Hair follicle dermal papilla cell (primary cell): ENCODE measurements around the gene DBN1. TPM values are rescaled to one million over a fixed set of nuclear protein-coding genes. Genes with fewer than 3 reads are reported as not detected.

Source experiments
- total RNA-seq: library from RNA; depleted of rRNA; stranded (reverse); fragments of >200 nt; gene quantifications from 2 replicates; pipeline ENCODE4 v1.2.3, GENCODE V29; 2012

Gene DBN1
- total RNA-seq: 130 and 152 TPM in 2 replicates

DNA sequence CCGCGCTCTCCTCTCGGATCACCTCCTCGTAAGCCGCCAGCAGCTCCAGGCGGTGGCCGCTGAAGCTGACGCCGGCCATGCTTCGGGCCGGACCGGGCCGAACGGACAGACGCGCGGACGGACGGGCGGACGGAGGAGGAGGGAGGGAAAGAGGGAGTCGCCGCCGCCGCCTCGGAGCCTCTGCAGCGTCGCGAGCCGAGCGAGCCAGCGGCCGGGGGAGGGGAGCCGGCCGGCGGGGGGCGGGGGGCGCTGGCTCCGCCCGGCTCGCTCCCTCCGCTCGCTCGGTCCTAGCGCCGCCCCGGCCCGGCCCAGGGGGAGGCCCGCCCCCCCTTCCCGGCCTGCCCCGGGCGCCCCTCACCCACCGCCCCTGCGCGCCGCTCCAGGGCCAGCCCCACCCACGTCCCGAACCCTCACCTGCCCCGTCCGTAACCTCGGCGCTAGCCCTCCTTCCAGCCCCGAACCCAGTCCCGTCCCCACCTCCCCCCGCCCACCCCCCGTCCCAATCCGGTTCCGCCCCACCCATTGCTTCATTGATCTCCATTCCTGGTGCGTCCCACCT is at the start of gene DBN1:
DBN1 (minus strand) TSS at position 192 of the 559 bp plus-strand sequence; CDS start at position 79, 113 bp downstream.

DNA sequence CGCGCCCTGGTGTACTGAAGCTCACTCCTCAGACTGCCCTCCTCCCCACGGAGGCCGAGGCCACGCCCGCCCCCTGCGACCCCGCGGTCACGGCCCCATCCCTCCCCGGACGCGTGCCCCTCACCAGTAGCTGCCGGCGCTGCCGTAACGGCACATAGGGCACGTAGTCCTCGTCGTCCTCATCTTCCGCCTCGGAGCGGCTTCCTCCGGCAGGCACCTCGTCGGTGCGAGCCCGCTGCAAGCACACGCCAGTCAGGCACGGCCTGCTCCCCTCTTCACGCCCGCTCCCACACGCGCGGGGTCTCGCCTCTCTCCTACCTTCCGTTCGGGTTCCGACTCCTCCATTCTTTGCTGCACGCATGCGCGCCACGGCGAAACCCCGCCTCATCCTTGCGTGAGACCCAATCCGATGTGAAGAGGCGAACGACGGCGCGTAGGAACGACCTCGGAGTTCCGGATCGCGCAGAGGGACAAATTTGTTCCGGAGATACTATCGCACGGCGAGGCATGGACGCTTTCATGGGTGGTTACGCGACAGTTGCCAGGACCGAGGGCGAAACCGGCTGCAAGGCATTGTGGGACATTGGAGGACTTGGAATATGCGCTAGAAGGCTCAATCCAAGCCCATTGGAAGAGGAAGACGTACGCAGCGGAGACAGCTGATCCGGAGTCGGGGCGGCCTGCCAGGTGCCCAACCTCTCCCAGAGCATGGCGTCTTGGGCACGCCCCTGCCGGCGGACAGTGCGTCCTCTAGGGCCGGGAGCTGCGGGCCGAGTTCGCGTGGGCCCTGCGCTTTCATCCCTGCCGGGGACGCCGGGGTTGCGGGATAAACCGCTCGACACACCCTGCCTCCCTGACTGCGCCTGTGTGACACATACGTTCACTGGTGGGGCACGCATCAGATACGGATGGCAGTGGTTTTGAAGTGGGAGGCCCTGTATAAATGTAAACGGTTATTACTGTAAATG is 43.5 kb upstream of the DBN1 start, which contains the start of gene DDX41:
DDX41 (minus strand) TSS at position 361 of the 968 bp plus-strand sequence; CDS start at position 345, 16 bp downstream.

DNA sequence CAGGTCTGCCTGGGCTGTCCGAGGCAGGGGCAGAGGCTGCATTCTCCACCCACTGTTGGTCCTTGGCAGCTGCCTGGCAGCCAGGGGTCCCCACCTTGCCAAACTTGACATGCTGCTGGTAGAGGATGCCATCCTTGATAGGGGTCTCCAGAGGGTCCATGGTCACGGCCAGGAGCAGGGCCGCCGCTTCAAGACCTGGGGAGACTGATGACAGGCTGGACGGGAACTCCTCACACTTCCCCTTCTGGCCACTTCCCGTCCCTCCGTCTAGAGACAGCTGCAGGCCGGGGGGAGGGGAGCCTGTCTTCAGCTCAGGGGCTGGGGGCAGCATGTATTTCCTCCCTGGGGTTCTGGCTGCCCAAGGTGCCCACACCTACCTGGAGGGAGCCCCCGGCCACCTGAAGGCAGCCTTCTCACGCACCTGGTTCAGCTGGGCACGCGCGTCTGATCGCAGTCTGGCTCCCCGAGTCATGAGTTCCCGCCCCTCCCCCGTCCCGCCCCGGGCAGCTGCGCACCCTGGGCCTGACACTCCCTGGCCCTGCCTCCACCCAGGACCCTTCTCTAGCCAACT is 36.0 kb upstream of the DBN1 start, which contains the start of gene DOK3:
DOK3 (minus strand) TSS at position 446 of the 571 bp plus-strand sequence; CDS start at position 160, 286 bp downstream.

DNA sequence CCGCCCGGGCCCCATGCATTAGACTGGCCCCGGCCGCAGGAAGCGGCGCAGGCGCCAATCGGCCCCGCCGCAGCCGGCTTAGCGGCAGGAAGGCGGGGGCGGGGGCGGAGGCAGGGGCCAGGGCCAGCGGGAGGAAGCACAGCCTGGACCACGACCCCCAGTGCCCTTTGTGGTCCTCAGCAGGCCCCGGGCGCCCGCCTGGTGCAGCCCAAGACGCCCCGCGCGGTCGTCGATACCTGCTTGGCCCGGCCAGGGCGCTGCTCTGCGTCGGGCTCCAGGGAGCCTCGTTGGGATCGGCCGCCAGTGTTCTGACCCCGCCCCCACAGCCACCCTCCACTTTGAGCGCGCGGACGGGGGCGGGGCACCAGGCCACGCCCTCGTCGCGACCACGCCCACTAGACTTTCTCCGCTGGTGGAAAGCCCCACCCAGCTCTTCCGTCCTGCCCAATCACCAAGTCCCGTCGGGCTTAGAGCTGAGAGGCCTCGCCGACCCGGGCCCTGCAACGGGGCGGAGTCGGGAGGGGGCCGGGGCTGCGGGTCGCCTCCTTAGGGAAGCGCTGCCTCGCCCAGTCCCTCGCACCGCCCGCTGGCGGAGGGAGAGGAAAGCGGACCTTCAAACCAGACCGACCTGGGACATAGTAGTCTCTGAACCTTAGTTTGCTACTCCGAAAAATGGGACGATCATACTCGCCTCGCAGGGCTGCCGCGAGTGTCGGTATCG is 24.0 kb upstream of the DBN1 start, which contains the start of gene PDLIM7:
PDLIM7 (minus strand) TSS at position 313 of the 721 bp plus-strand sequence. CDS start 1,092 bp downstream, outside the sequence.

DNA sequence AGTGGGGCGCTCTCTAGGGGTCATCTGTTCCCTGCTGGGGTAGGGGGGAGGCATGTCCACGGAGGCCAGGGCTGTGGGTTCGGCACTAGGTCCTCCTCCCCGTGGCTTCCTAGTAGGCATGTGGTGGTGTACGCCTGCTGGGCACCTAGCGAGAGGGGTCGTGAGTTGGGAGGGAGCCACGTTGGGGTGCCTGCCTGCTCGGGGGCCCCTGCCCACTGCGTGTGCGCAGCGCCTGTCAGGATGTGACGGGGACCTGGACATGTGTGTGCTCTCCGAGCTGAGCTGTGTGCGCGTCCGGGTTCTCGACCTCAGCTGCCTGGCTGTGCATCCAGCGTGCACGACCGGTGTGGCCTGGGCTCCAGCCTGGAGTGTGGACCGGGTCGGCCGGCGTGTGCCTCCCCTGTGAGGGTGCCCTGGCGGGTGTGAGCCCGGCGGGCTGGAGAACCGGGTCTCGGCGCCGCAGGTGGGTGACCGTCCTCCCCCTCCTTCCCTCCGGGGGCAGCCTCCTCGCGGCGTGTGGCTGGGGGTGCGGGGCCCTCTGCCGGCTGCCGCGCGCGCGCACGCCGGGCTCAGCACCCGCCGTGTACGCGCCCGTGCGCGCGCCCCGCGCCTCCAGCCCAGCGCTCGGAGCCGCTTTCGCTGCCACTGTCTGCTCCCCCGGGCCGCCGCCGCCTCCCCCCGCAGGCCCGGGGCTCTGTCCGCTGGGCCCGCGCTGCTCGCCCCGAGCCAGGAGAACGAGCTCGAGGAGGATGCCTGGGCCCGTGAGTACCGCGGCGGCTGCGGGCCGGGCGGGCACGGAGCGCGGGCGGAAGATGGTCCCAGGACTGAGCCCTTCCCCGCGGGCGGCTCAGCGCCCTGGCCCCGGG is 27.0 kb downstream of the DBN1 start, which contains the start of gene PRR7:
PRR7 (plus strand) TSS at position 615 of the 866 bp plus-strand sequence. CDS start 8,254 bp downstream, outside the sequence.

DNA sequence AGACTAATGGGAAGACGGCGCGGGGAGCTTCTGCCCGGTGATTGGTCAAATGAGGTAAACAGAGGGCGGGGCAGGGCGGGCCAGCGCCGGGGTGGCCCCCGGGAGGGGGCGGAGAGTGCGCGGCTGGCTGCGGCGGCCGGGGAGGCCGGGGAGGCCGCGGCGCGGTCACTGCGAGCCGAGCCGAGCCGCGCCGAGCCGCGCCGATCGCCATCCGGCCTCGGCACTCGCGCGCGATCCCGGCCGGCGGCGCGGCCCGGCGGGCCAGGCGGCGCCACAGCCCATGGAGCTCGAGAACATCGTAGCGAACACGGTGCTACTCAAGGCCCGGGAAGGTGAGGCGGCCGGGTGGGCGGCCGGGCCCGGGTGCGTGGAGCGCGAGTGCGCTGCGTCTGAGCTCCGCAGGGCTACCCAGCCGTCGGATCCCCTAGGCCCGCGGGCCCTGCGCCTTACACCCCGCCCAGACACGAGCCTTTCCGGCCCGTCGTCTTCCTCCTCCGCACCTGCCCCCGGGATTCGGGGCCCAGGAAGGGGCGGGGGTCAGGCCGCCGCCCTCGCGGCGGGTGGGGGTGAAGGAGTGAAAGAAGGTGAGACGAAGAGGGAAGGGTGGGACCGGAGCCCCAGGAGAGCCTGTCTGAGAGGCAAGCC is 46.7 kb downstream of the DBN1 start, which contains the start of gene GRK6:
GRK6 (plus strand) TSS at position 111 of the 645 bp plus-strand sequence; CDS start at position 281, 170 bp downstream.

DNA sequence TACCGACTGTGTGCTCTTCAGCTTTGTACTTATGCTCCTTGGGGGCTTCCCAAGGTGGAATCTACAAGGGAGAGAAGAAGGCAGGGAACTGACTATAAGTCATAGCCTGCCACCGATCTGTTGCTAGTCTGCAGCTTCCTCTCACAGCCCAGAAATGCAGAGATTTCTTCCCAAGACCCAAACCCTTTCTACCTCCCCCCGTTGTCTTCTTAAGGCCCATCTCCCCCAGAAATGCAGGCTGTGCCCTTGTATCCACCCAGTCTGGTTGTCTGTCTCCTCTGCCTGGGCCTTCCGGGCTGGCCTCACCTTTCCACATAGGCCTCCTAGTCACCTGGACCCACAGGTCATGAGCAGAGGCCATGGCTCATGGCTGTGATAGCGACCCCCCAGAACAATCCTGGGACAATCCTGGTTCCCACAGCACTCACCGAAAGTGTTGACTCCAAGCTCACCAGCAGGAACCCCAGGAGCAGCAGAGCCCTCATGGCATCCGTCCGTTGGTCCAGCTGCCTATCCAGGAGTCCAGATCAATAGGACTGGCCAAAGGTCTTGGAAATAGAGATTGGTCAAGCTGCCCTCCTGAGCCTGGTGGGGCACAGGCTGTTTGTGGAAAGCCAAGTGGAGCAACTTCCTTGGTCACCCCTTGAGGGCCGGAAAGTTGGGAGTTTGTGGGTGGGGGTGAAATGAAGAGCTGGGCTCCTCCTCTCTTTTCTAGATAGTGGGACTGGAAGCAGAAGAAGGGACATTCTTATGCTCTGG is 64.2 kb downstream of the DBN1 start, which contains the start of gene F12:
F12 (minus strand) TSS at position 522 of the 759 bp plus-strand sequence; CDS start at position 485, 37 bp downstream.

Other genes starting within 250 kb of the DBN1 start
- gene RAB24, start 169.9 kb downstream of the DBN1 start, total RNA-seq: 16.9 and 25.1 TPM in 2 replicates
- gene PRELID1, start 169.8 kb downstream of the DBN1 start, total RNA-seq: 55.8 and 65.1 TPM in 2 replicates
- gene MXD3, start 161.7 kb downstream of the DBN1 start, total RNA-seq: 2.3 and 3.1 TPM in 2 replicates
- gene LMAN2, start 122.0 kb downstream of the DBN1 start, total RNA-seq: 234 and 285 TPM in 2 replicates
- gene RGS14, start 115.7 kb downstream of the DBN1 start, total RNA-seq: 0.49 and 1.7 TPM in 2 replicates
- gene SLC34A1, start 89.2 kb downstream of the DBN1 start, total RNA-seq: not detected in 2 replicates
- gene PFN3, start 73.0 kb downstream of the DBN1 start, total RNA-seq: not detected in 2 replicates
- gene F12, start 64.1 kb downstream of the DBN1 start, total RNA-seq: 0.12 TPM in 1 of 2 replicates, not detected in the other
- gene GRK6, start 47.0 kb downstream of the DBN1 start, total RNA-seq: 17.0 and 18.3 TPM in 2 replicates
- 8.6 and 14.6 TPM in 2 replicates for gene PRR7, start 26.8 kb downstream of the DBN1 start, total RNA-seq
- 258 and 260 TPM in 2 replicates for gene PDLIM7, start 24.0 kb upstream of the DBN1 start, total RNA-seq
- gene DOK3, start 36.2 kb upstream of the DBN1 start, total RNA-seq: 1.9 and 3.9 TPM in 2 replicates
- 52.9 and 63.6 TPM in 2 replicates for gene DDX41, start 43.3 kb upstream of the DBN1 start, total RNA-seq
- 32.9 and 39.8 TPM in 2 replicates for gene FAM193B, start 80.9 kb upstream of the DBN1 start, total RNA-seq
- gene TMED9, start 118.6 kb upstream of the DBN1 start, total RNA-seq: 133 and 136 TPM in 2 replicates
- gene B4GALT7, start 126.5 kb upstream of the DBN1 start, total RNA-seq: 34.2 and 36.7 TPM in 2 replicates